HL-60 (cell line): Measurements from ENCODE around the gene KIAA0930.
"Not testable (repeated sequence)": the region's sequence is repeated elsewhere in the genome, so short reads cannot be mapped to it uniquely, and the experiment has no call there.

Experiments used
- CTCF ChIP-seq: IDR thresholded peaks from one replicate; pipeline ENCODE4 v1.5.1; 2011; ENCODE audit warnings: low read length, control low read depth, inconsistent platforms; ENCODE audit not compliant: insufficient read depth
- GABPA ChIP-seq: IDR thresholded peaks from 2 replicates; pipeline ENCODE4 v1.6.1; 2012; ENCODE audit warnings: low read depth

GRCh38 chr22:45277720-45278119 lies 37.0 kb upstream of the KIAA0930 start:
- TF ChIP-seq CTCF, GABPA: not testable (repeated sequence)
